Activated T-cell treated with anti-CD3 and anti-CD28 coated beads, Interleukin-2, amount 50 U/mL, for 48 hours (primary cell): Measurements from ENCODE around the gene DLK1.

Experiments
- DNase-seq, 2 experiments: peaks; one replicate each; pipeline ENCODE4 v3.0.0-alpha.2; 2020

DLK1 gene

DNA sequence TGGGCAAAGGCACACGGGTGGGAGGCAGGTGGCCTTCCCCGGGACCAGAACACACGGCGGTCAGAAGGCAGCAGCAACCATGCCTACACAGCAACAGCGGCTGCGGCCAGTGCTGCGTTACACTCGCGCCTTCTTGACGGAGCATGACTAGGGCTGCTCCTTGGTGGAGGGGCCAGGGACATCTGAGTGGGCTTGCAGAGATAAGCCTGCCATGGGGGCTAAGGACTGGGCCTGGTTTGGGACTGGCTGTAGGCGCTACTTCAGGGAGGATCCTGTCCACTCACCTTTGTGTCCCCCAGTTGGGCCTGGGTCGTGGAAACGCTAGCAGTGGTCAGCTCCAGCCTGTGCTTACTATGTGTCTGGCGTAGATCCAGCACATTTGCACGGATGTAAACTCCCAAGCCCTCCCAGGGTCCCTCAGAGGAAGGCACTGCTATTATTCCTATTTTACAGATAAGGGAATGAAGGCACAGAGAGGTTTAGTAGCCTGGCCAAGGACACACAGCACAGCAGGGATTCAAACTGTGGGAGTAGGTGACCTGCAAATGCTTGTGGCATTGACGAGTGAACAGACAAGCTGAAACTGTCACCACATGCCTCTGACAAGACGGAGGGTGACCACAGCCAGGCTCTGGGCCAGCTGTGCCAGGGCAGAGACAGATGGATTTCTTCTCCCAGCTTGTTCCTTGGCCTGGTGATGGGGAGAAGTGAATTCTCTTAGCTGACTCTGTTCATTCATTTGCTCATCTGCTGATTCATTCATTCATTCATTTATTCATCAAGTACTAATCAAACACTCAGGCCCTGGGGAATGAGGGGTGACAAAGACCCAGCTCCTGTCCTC is 31.9 kb upstream of the DLK1 start:
- DNase-seq, result no peak

- no peak for DNase-seq
Measured at GRCh38 chr14:100695423-100695738, 31.3 kb upstream of the DLK1 start.

DNA sequence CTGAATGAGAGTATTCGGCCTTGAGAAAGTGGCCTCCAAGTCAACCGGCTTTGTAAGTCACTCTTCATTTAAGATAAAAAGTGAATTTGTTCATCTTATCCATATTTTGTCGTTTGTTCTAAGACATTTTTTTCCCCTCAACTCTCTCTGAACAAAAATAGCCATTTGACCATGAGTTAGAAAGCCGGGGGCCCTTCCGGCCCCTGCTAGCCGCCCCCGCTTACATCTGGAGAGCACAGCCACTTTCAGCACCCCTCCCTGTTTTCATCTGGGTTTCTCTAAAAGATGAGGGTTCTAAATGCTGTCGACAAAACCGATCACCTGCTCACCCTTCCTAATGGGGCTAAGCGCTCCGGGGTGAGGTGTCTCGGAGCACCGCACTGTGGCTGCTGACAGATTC is 30.7 kb upstream of the DLK1 start:
- DNase-seq, result no peak

GRCh38 chr14:100696590-100696989 is 30.1 kb upstream of the DLK1 start:
- DNase-seq, result no peak

DNA sequence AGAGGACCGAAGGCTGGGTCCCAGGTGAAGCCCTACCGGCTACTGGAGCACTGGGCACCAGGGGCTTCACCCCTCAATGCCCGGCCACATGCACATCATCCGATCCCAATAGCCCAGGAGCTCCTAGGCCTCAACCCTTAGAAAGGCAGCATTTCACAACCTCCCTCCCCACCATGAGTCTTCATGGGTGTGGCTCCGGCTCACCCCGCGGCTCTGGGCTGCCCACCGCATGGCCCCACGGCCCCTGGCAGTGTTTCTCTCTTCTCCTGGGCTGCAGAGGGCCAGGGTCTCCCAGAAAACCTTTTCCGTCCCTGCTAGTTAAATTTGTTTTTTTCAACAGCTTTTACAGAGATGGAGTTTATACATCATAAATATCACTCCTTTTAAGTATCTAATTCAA is 28.6 kb upstream of the DLK1 start:
- no peak for DNase-seq

DNA sequence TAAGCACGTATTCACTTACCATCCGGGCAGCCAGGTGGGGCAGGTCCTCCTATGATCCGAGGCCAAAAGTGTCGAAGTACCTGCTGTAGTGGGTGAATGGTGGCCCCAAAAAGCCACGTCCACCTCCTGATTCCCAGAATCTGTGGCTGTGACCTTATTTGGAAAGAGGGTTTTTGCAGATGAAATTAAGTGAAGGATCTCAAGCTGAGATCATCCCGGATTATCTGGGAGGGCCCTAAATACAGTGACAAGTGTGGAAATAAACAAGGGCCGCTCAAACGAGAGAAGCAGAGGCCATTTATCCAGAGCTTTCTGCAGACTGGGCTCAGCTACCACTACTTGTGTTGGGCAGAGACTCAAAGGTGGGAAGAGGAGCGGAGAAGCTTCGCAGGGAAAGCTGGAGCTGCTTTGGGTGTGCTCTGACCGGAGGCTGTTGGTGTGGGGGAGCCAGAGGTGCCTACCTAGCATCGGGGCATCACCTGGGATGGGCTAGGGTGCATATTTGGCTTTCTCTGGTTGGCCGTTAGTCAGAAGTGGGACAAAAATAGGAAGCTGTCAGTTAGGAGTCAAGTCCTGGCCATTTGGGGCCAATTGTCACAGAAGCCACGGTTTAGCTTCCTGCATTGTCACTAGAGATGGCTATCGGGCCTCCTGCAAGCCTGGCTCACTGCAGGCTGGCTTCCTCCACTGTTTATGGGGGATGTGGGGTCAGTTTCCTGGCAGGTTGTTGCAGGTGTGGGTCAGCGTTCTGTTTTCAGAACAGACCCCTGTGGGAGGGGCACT is 27.8 kb upstream of the DLK1 start:
- no peak for DNase-seq

- DNase-seq, result no peak
Measured at GRCh38 chr14:100701314-100701713, 25.4 kb upstream of the DLK1 start.

DNA sequence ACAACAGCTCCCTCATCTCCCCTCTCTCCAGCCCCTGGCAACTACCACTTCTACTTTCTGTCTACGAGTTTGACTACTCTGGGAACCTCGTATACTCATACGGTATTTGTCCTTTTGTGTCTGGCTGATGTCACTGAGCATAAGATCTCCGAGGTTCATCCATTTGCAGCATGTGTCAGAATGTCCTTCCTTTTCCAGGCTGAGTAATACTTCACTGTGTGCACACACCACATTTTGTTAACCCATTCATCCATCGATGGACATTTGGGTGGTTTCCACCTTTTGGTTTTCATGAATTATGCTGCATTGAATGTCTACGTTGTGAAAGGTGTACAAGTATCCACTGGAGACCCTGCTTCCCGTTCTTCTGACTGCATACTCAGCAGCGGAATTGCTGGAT is 24.1 kb upstream of the DLK1 start:
- no peak for DNase-seq

- no peak for DNase-seq
Measured at GRCh38 chr14:100703386-100704220, 23.1 kb upstream of the DLK1 start.

- no peak for DNase-seq
Measured at GRCh38 chr14:100706200-100706599, 20.5 kb upstream of the DLK1 start.

GRCh38 chr14:100706860-100707259 is 19.8 kb upstream of the DLK1 start:
- DNase-seq, result no peak

DNA sequence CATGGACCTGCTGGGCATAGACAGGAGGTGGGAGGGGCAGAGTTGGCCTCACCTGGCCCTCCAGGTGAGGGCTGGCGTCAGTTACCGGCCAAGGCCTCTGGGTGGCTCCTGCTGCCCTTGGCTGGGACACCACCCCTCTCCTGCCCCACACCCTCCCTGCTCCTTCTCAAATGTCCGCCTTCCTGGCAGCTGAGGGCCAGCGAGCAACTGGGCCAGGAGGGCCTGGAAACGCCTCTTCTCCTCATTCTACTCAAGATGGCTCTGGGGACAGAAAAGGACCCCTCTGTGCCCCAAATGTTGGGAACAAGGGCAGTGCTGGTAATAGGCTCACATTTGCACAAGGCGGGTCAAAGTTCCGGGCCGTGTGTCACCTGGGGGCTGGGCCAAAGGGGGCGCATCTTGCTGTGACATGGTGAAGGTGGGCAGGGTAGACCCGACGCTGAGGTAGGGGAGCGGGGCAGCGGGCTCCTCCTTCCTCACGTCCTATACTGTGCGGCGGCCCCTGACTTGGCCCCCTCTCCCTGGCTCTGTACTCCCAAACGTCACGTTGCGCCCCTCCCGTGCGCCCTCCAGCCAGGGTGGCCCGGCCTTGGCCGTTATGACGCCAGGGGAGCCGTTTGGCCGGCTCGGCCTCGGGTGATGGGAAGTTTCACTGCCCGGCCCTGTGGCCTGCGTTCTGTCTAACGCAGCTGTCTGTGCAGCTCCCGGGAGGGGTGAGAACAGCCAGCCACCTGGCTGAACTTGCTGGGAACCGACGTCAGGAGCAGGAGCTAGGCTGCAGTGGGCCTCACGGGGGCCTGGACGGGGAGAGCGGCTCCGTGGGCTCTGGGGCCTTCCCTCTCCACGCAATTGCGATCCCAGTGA is 18.0 kb upstream of the DLK1 start:
- DNase-seq, result no peak

- DNase-seq, result peak; percentile 40 to 63
Measured at GRCh38 chr14:100709289-100710284, 17.1 kb upstream of the DLK1 start.

GRCh38 chr14:100710391-100710790 is 16.3 kb upstream of the DLK1 start:
- DNase-seq, result no peak

DNA sequence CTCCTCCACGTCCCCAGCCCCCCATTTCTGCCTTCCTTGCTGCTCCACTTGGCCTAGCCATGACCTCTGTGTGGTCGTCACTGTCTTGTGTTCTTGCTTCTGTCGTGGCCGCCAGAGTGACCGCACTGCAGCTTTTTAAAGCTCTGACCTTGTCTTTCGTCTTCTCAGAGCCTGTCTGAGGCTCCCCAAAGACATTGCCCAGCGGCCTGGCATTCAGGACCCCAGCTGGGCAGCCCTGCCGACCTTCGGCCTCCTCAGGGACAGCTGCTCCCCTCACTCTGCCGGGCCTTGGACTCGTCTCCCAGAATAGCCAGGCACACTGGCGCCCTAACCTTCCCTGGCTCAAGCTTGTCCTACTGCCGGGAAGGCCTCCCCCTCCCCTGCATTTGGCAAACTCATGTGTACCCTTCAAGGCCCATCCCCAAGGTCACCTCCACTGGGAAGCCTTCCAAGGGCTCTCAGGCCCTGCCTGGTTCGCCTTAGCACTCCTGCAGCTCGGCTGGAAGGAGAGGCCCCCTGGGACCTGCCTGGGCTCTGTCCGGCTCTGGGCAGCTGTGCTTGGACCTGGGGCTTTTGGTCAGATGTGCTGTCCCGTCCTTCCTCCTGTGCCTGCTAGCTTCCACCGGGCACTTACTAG is 15.7 kb upstream of the DLK1 start:
- no peak for DNase-seq

- DNase-seq, result no peak
Measured at GRCh38 chr14:100711493-100711892, 15.2 kb upstream of the DLK1 start.

DNA sequence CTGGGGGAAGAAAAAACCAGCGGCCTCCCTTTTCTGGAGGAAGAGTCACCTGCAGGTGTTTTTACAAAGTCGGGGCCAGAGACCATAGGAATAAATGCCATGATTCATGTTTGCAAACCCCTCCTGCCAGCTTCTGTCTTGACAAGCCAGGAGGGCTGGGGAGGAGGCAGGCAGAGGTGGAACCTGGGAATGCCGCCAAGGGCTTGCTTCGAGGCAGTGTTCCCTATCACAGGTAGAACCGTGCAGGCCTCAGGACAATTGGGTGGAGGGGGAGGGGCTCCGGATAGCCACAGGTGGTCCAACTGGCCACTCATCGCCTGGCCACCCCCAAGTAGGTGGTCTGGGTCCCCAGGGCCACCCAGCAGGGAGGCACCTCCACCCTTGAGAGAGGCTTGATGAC is 14.2 kb upstream of the DLK1 start:
- DNase-seq, result no peak

- DNase-seq, result no peak
Measured at GRCh38 chr14:100713705-100714104, 13.0 kb upstream of the DLK1 start.

DNA sequence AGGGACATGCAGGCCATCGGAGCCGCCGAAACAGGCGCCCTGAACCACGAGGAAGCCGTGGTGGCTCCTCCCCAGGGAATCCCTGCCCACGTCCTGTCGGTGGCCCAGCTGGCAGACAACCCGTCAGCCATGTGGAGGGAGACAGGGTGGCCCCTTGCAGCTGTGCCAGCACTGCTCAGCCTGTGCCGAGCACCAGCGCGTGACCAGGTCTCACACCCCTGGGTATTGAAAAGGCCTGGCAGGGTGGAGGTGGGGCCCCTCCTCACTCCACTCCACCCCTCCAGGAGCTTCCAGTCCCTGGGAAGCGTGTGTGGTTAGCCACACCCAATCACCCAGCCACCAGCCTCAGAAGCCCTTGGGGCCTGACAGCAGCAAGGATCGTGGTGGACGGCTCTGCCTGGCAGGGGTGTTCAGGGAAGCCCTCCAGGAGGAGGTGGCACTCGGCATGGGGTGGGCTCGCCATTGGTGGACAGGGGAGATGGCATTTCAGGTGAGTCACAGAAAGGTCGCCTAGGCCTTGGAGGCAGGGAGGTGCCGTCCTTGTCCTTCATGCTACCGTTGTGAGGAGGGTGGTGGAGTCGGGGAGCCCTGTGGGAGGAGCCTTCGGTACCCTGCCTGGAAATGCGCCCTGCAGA is 12.3 kb upstream of the DLK1 start:
- no peak for DNase-seq

GRCh38 chr14:100715332-100715731 is 11.4 kb upstream of the DLK1 start:
- DNase-seq, result no peak
